Natural killer cell (primary cell): ENCODE data around the gene IKZF1. TPM values are rescaled to one million over a fixed set of nuclear protein-coding genes. Genes with fewer than 3 reads are reported as not detected.

ENCODE experiments used
- ATAC-seq, 3 donors: fragments of 150-1000 bp in 2 of 3; fragments of 200-7000 bp in 1 of 3; cut with Tn5 transposase; 1 replicate in 1 of 3; 2 replicates in 2 of 3; pipeline ENCODE4 v1.10.0; 2021; ENCODE audit warnings: mild to moderate bottlenecking in 2 of 3, moderate library complexity in 2 of 3
- DNase-seq, 2 donors: peaks; one replicate each; pipeline versions ENCODE4 v3.0.0 to v3.0.0-alpha.2; 2013 to 2021; ENCODE audit warnings: mixed read lengths in 1 of 2
- H3K27ac ChIP-seq: one replicate; pipeline ENCODE4 v1.5.1; 2013; ENCODE audit warnings: mild to moderate bottlenecking, low read length
- H3K27me3 ChIP-seq: one replicate; pipeline ENCODE4 v1.6.1; 2013; ENCODE audit warnings: low read length; ENCODE audit not compliant: control insufficient read depth, insufficient read depth
- H3K36me3 ChIP-seq: one replicate; pipeline ENCODE4 v1.6.1; 2013; ENCODE audit warnings: low read length; ENCODE audit not compliant: control insufficient read depth, insufficient read depth
- H3K4me1 ChIP-seq: one replicate; pipeline ENCODE4 v1.6.1; 2013; ENCODE audit warnings: low read length; ENCODE audit not compliant: control insufficient read depth, insufficient read depth
- H3K4me3 ChIP-seq: one replicate; pipeline ENCODE4 v1.5.1; 2013; ENCODE audit warnings: low read length
- H3K9me3 ChIP-seq: one replicate; pipeline ENCODE4 v1.6.1; 2013; ENCODE audit warnings: low read length; ENCODE audit not compliant: control insufficient read depth, insufficient read depth
- H3K27ac Mint-ChIP-seq, 2 donors: one replicate each; pipeline ENCODE4 v1.8.0; 2022; ENCODE audit warnings: mild to moderate bottlenecking in 2 of 2, mixed read lengths in 2 of 2, moderate library complexity in 1 of 2
- H3K27me3 Mint-ChIP-seq, 2 donors: one replicate each; pipeline ENCODE4 v1.8.0; 2022; ENCODE audit warnings: low read depth in 2 of 2, mixed read lengths in 2 of 2
- H3K36me3 Mint-ChIP-seq: one replicate; pipeline ENCODE4 v1.8.0; 2022; ENCODE audit warnings: mixed read lengths
- H3K4me1 Mint-ChIP-seq, 2 donors: one replicate each; pipeline ENCODE4 v1.8.0; 2022; ENCODE audit warnings: mixed read lengths in 2 of 2
- H3K4me3 Mint-ChIP-seq: one replicate; pipeline ENCODE4 v1.8.0; 2022; ENCODE audit warnings: mild to moderate bottlenecking, moderate library complexity, mixed read lengths
- H3K9me3 Mint-ChIP-seq, 2 donors: one replicate each; pipeline ENCODE4 v1.8.0; 2022; ENCODE audit warnings: mixed read lengths in 2 of 2
- WGBS: methylation state at CpG from one replicate; pipeline ENCODE4 v1.1.7; 2013; ENCODE audit warnings: missing lambda C conversion rate; ENCODE audit not compliant: insufficient coverage; 5-methylcytosine and 5-hydroxymethylcytosine counted together
- intact Hi-C: fragments of 100-400 bp; cut with micrococcal nuclease; formaldehyde crosslinking; loops from one replicate; pipeline ENCODE4 v1.14.2; 2022
- total RNA-seq, 4 donors: library from RNA; stranded (reverse); fragments of 120-200 nt in 1 of 4; gene quantifications; one replicate each; pipeline versions ENCODE4 v1.2.3 to v1.2.4, GENCODE V29; 2013 to 2022
- TF ChIP-seq, protein P1 (sequence below): fragments of 200-600 bp; IDR thresholded peaks from one replicate; pipeline ENCODE4 v1.8.0; 2022; ENCODE audit warnings: antibody characterized with exemption

Gene IKZF1
- total RNA-seq, 3 donors from 2014 or later (not counting 1 experiment from before 2014, with no cell fraction given): 294 to 391 (median 350) TPM

DNA sequence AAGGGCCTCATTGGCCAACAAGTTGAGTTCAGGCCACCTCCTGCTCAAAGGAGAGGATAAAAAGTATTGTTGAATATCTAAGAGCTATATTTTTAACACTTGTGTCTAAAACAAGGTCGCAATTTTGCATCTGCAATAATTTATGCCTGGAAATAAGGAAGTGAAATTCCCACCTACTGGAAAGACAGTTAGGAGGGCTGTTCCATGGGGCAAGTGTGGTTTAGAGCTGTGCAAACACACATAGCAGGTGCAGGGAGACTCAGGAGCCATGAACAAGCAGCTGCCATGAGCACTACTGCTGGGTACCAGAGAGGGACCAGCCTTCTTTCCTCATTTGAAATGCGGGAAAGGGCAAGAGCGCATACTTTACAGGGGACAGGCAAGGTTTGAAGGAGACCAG is 35.5 kb upstream of the IKZF1 start:
- DNase-seq (no peak), ATAC-seq (no peak)
- Histone ChIP-seq H3K9me3 (no peaks in the 10 kb centered on the region), H3K36me3 (no peaks in the 10 kb centered on the region), H3K27me3 (no peaks in the 10 kb centered on the region), H3K27ac (peak overlapping the region; percentile 71), H3K4me3 (no peak overlapping the region), H3K4me1 (peaks cover 69% of the 10 kb centered on the region)
- 79% methylated on average over 3 of the region's 3 CpGs for WGBS
- intact Hi-C loops: loop anchor here (5.0 kb wide), 1 partner anchor 93 kb away; no protein-coding TSS in a partner anchor
- Mint-ChIP-seq H3K27me3 (no peaks in the 10 kb centered on the region), H3K27ac (peak overlapping the region; percentile 89 to 97), H3K36me3 (no peaks in the 10 kb centered on the region), H3K9me3 (peaks cover 0 to 2% of the 10 kb centered on the region in 2 donors), H3K4me3 (peak overlapping the region; percentile 28), H3K4me1 (peaks cover 69 to 77% of the 10 kb centered on the region in 2 donors)
- TF ChIP-seq, protein P1, sequence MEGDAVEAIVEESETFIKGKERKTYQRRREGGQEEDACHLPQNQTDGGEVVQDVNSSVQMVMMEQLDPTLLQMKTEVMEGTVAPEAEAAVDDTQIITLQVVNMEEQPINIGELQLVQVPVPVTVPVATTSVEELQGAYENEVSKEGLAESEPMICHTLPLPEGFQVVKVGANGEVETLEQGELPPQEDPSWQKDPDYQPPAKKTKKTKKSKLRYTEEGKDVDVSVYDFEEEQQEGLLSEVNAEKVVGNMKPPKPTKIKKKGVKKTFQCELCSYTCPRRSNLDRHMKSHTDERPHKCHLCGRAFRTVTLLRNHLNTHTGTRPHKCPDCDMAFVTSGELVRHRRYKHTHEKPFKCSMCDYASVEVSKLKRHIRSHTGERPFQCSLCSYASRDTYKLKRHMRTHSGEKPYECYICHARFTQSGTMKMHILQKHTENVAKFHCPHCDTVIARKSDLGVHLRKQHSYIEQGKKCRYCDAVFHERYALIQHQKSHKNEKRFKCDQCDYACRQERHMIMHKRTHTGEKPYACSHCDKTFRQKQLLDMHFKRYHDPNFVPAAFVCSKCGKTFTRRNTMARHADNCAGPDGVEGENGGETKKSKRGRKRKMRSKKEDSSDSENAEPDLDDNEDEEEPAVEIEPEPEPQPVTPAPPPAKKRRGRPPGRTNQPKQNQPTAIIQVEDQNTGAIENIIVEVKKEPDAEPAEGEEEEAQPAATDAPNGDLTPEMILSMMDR: no peak

DNA sequence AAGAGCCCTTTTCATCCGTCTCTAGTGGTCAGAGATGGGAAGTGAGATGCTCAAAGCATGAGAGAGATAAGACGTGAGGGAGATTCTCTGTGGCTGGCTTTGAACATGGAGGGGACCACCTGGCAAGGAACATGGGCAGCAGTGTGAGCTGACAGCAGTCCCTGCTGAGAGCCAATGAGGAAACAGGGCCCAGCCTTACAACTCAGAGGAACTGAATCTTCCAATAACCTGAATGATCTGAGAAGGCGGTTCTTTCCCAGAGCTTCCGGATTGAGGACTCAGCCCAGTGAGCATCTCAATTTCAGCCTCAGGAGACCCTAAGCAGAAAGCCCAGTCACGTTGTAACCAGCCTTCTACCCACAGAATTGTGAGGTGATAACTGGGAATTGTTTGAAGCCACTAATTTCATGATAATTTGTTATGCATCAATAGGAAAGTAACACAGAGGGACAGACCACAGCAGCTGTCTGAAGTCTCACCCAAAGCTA is 33.9 kb upstream of the IKZF1 start:
- Histone ChIP-seq H3K4me1 (peaks cover 59% of the 10 kb centered on the region), H3K9me3 (no peaks in the 10 kb centered on the region), H3K27ac (peak overlapping the region; percentile 71), H3K4me3 (no peak overlapping the region), H3K36me3 (no peaks in the 10 kb centered on the region), H3K27me3 (no peaks in the 10 kb centered on the region)
- Mint-ChIP-seq H3K36me3 (no peaks in the 10 kb centered on the region), H3K4me3 (no peak overlapping the region), H3K9me3 (peaks cover 0 to 2% of the 10 kb centered on the region in 2 donors), H3K27ac (peak overlapping the region; percentile 89 to 97), H3K4me1 (peaks cover 62 to 72% of the 10 kb centered on the region in 2 donors), H3K27me3 (no peaks in the 10 kb centered on the region)
- intact Hi-C loops: no loop called here
- no peak for ATAC-seq
- TF ChIP-seq, protein P1: no peak
- DNase-seq: peak in 1 of 2 donors; percentile 28
- 52% methylated on average over 5 of the region's 5 CpGs for WGBS

DNA sequence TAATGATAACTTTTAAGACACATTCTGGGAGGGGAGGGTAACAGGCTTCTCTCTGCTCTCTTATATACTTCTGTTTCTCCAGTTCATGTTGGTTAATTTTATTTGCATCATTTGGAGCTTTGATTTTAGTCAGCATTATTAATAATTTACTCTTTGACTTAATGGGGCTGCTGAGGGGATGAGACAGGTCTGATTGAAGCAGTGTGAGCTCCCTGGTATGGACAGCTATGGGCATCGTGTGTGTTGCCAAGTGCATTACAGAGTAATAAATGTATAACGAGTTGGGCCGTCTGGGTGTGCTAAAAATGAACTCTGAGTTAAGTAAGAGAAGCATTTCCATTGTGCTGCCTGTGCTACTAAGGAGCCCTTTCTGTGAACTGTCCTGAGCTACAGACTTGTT is 31.7 kb upstream of the IKZF1 start:
- 84% methylated on average over 3 of the region's 3 CpGs for WGBS
- no peaks in the 10 kb centered on the region for H3K36me3 Mint-ChIP-seq
- TF ChIP-seq, protein P1: no peak
- Histone ChIP-seq H3K9me3 (no peaks in the 10 kb centered on the region), H3K4me1 (peaks cover 37% of the 10 kb centered on the region), H3K27me3 (no peaks in the 10 kb centered on the region), H3K36me3 (no peaks in the 10 kb centered on the region), H3K4me3 (no peak overlapping the region), H3K27ac (no peak overlapping the region)
- no peak overlapping the region for H3K27ac Mint-ChIP-seq
- peaks cover 41 to 50% of the 10 kb centered on the region in 2 donors for H3K4me1 Mint-ChIP-seq
- ATAC-seq (no peak), DNase-seq (no peak)
- intact Hi-C loops: no loop called here
- peaks cover 0 to 2% of the 10 kb centered on the region in 2 donors for H3K9me3 Mint-ChIP-seq
- H3K27me3 Mint-ChIP-seq: no peaks in the 10 kb centered on the region
- H3K4me3 Mint-ChIP-seq: no peak overlapping the region

DNA sequence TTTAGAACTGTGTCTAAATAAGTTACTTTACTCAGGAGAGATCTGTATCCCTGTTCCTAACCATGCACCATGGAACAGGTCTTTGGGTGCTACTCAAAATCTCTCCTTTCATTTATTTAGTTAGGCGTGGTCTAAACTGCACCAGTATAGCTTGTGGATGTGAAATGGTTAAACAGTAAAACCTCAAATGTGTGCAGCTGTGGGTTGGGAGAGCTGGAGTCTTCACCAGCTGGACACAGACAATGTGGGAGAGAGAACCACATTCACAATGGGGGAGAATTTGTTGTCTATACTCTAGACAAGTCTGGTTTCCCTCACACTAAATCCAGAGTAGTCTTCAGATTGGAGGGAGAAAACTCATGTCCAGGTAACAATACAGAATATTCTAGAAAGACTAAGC is 31.2 kb upstream of the IKZF1 start:
- H3K27ac ChIP-seq: no peak overlapping the region
- ATAC-seq: no peak
- Mint-ChIP-seq H3K4me1 (peaks cover 36 to 45% of the 10 kb centered on the region in 2 donors), H3K27me3 (no peaks in the 10 kb centered on the region), H3K36me3 (no peaks in the 10 kb centered on the region), H3K4me3 (no peak overlapping the region), H3K9me3 (peaks cover 0 to 2% of the 10 kb centered on the region in 2 donors), H3K27ac (no peak overlapping the region)
- peaks cover 32% of the 10 kb centered on the region for H3K4me1 ChIP-seq
- intact Hi-C loops: no loop called here
- H3K4me3 ChIP-seq: no peak overlapping the region
- TF ChIP-seq, protein P1: no peak
- H3K27me3 ChIP-seq: no peaks in the 10 kb centered on the region
- H3K36me3 ChIP-seq: no peaks in the 10 kb centered on the region
- no CpG with 5 or more reads among the region's 1 CpG for WGBS
- no peak for DNase-seq
- no peaks in the 10 kb centered on the region for H3K9me3 ChIP-seq
